ENCODE results near the gene CRELD1. TPM values are rescaled to one million over a fixed set of nuclear protein-coding genes. Genes with fewer than 3 reads are reported as not detected.
"Not testable (repeated sequence)": the region's sequence is repeated elsewhere in the genome, so short reads cannot be mapped to it uniquely, and the experiment has no call there.

The CRELD1 gene
- total and polyA plus RNA-seq, 10 donors, result 17.7 to 40.9 (median 30.6) TPM

DNA sequence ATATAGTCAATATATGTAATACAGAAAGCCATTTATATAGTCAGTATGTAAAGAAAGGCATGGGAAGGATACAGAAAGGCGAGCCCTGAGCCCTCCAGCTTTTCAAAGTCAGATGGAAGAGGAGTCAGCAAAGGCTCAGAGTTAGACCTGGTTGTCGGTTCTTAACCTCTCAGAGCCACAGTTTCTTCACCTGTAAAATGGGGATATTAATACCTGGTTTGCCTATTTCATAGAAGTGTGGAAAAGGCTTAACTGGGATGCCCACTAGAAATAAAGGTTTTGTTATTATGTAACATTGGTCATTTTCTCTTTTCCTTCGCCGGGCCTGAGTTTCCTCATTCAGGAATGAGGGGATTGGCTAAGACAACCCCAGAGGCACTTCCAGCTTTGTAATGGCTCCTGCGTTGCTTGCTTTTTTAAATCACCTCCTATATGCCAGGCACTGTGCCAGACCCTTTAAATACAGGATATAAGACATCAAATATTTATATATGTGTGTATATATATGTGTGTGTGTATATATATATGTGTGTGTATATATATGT lies 2.4 kb downstream of the CRELD1 start:
- intact Hi-C loops (cut with DNase I; ENCODE audit: low total_unique reads), result no loop called here
- 72 to 92% (median 82%) methylated on average over 5 of the region's 5 CpGs for WGBS, 5 donors

DNA sequence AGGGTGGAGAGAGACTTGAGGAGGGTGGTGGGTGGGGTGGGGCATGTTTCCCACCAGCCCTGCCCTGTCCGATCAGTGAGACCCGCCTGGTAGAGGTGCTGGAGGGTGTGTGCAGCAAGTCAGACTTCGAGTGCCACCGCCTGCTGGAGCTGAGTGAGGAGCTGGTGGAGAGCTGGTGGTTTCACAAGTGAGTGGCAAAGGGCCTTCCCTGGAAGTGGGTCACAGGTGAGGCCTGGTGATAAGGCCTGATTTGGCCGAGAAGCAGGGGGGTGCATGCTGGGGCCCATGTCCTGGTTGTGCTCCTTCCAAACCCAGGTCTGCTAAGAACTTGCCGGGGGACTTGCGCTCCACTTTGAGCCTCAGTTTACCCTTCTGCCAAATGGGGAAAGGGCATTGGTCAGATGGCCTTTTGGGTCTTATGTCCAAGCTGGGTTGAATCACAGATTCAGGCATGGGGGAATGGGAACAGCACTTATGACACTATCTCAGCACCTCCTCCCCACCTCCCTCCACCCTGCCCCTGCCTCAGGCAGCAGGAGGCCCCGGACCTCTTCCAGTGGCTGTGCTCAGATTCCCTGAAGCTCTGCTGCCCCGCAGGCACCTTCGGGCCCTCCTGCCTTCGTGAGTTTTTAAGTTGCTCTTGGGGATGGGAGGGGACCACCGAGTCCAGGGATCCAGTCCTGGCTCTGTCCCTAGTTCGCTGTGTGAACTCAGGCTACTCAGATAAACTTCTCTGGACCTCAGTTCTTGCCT lies 4.0 kb downstream of the CRELD1 start:
- Histone ChIP-seq H3K36me3 (peaks cover 0 to 59% (median 19%) of the 10 kb centered on the region in 6 donors), H3K4me3 (no peak overlapping the region), H3K9me3 (no peaks in the 10 kb centered on the region), H3K27ac (no peak overlapping the region), H3K4me1 (peaks cover 18 to 38% (median 30%) of the 10 kb centered on the region in 6 donors), H3K27me3 (replicated peaks in 1 of 7) (no peaks in the 10 kb centered on the region)
- intact Hi-C loops (cut with DNase I; ENCODE audit: low total_unique reads), result no loop called here
- 93 to 100% (median 96%) methylated on average over 12 to 13 of the region's 13 CpGs for WGBS, 5 donors
- no peak for DNase-seq
- TF ChIP-seq CTCF (IDR thresholded peaks at IDR 0.05 in 8 of 11, conservative IDR thresholded peaks at IDR 0.05 in 3 of 11), result no peak
- TF ChIP-seq POLR2AphosphoS5 (IDR thresholded peaks at IDR 0.05), result no peak
- no peak for TF ChIP-seq POLR2A (IDR thresholded peaks at IDR 0.05)

More for the DNA sequence above, 2.4 kb downstream of the CRELD1 start:
- Histone ChIP-seq H3K4me3 (no peak overlapping the region), H3K4me1 (peaks cover 24 to 51% (median 39%) of the 10 kb centered on the region in 6 donors), H3K27ac (no peak overlapping the region), H3K27me3 (replicated peaks in 1 of 7) (no peaks in the 10 kb centered on the region), H3K9me3 (no peaks in the 10 kb centered on the region), H3K36me3 (peaks cover 0 to 43% (median 14%) of the 10 kb centered on the region in 6 donors)
- TF ChIP-seq CTCF (IDR thresholded peaks at IDR 0.05 in 8 of 11, conservative IDR thresholded peaks at IDR 0.05 in 3 of 11), result no peak
- TF ChIP-seq POLR2AphosphoS5 (IDR thresholded peaks at IDR 0.05), result no peak
- DNase-seq, result no peak

GRCh38 chr3:9938966-9939365 lies 5.3 kb downstream of the CRELD1 start:
- intact Hi-C loops (cut with DNase I; ENCODE audit: low total_unique reads), result no loop called here
- no peak for DNase-seq
- Histone ChIP-seq H3K27me3 (replicated peaks in 1 of 7) (no peaks in the 10 kb centered on the region), H3K4me3 (no peak overlapping the region), H3K4me1 (peaks cover 18 to 31% (median 25%) of the 10 kb centered on the region in 6 donors), H3K9me3 (no peaks in the 10 kb centered on the region), H3K36me3 (peaks cover 0 to 72% (median 26%) of the 10 kb centered on the region in 6 donors), H3K27ac (no peak overlapping the region)
- TF ChIP-seq POLR2A (IDR thresholded peaks at IDR 0.05) (no peak), POLR2AphosphoS5 (IDR thresholded peaks at IDR 0.05) (no peak), CTCF (IDR thresholded peaks at IDR 0.05 in 8 of 11, conservative IDR thresholded peaks at IDR 0.05 in 3 of 11) (no peak)
- WGBS, 5 donors, result 92 to 97% (median 97%) methylated on average over 2 of the region's 2 CpGs

DNA sequence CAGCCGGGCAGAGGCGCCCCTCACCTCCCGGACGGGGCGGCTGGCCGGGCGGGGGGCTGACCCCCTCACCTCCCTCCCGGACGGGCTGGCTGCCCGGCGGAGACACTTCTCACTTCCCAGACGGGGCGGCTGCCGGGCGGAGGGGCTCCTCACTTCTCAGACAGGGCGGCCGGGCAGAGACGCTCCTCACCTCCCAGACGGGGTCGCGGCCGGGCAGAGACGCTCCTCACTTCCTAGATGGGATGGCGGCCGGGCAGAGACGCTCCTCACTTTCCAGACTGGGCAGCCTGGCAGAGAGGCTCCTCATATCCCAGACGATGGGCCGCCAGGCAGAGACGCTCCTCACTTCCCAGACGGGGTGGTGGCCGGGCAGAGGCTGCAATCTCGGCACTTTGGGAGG lies 6.3 kb downstream of the CRELD1 start:
- H3K27ac ChIP-seq; H3K4me3 ChIP-seq; H3K27me3 ChIP-seq (replicated peaks in 1 of 7); H3K9me3 ChIP-seq; DNase-seq; intact Hi-C loops (cut with DNase I; ENCODE audit: low total_unique reads): not testable (repeated sequence)
- Histone ChIP-seq H3K36me3 (peaks cover 0 to 82% (median 28%) of the 10 kb centered on the region in 6 donors), H3K4me1 (peaks cover 11 to 22% (median 16%) of the 10 kb centered on the region in 6 donors)
- 91 to 97% (median 95%) methylated on average over 5 to 32 of the region's 32 CpGs for WGBS, 5 donors
